ENCODE measurements around the gene ZNF205.
A peak's percentile ranks its signal among the peaks of the same experiment; 100 is the strongest.

Gene ZNF205

DNA sequence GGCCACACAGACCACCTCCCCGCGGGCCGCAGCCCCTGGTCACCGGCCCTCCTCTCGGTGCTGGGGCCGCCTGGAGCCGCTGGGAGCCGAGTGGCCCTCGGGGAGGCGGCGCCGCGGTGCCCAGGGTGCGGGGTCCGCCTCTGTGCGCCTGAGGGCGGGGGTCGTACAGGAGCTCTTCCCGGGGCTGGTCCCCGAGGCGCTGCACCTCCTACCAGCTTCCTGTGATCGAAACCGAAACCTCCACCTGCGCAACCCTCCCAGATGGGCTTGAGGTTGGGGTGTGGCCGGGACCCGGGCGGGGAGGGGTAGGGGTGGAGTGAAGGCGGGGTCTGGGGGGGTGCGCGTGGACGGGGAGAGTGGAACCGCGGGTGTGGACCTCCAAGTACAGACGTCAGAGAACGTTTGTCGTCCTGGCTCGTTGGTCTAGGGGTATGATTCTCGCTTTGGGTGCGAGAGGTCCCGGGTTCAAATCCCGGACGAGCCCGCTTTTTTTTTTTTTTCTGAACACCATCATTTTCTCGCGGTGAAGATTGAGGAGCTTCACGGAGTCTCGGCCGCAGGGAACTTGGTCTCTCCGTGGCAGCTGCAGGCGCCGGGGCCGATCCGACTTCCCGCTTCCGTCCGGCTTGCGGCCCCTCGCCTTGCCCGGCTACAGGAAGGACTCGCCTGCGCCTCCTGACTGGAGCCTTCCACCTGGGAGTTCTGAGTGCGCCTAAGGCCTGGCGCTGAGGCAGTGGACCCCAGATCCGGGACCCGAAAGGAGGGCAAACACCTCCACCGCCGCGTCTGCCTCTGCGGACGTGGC lies 46.3 kb downstream of the ZNF205 start (continued):
- no peak for TF ChIP-seq ZNF121 (tag by site-specific recombination; IDR thresholded peaks at IDR 0.05)
- TF ChIP-seq, protein P1, sequence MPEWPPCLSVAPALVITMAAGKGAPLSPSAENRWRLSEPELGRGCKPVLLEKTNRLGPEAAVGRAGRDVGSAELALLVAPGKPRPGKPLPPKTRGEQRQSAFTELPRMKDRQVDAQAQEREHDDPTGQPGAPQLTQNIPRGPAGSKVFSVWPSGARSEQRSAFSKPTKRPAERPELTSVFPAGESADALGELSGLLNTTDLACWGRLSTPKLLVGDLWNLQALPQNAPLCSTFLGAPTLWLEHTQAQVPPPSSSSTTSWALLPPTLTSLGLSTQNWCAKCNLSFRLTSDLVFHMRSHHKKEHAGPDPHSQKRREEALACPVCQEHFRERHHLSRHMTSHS (tag by site-specific recombination; IDR thresholded peaks at IDR 0.05), result no peak
- no peak for TF ChIP-seq ZNF785 (tag by site-specific recombination; IDR thresholded peaks at IDR 0.05)
- TF ChIP-seq, protein P2, sequence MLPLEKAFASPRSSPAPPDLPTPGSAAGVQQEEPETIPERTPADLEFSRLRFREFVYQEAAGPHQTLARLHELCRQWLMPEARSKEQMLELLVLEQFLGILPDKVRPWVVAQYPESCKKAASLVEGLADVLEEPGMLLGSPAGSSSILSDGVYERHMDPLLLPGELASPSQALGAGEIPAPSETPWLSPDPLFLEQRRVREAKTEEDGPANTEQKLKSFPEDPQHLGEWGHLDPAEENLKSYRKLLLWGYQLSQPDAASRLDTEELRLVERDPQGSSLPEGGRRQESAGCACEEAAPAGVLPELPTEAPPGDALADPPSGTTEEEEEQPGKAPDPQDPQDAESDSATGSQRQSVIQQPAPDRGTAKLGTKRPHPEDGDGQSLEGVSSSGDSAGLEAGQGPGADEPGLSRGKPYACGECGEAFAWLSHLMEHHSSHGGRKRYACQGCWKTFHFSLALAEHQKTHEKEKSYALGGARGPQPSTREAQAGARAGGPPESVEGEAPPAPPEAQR (tag by site-specific recombination; IDR thresholded peaks at IDR 0.05), result peak; percentile 35; the same call in 1 of the 2 replicates
- TF ChIP-seq, protein P3, sequence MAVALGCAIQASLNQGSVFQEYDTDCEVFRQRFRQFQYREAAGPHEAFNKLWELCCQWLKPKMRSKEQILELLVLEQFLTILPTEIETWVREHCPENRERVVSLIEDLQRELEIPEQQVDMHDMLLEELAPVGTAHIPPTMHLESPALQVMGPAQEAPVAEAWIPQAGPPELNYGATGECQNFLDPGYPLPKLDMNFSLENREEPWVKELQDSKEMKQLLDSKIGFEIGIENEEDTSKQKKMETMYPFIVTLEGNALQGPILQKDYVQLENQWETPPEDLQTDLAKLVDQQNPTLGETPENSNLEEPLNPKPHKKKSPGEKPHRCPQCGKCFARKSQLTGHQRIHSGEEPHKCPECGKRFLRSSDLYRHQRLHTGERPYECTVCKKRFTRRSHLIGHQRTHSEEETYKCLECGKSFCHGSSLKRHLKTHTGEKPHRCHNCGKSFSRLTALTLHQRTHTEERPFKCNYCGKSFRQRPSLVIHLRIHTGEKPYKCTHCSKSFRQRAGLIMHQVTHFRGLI (tag by site-specific recombination; IDR thresholded peaks at IDR 0.05), result no peak
- TF ChIP-seq, protein P4, sequence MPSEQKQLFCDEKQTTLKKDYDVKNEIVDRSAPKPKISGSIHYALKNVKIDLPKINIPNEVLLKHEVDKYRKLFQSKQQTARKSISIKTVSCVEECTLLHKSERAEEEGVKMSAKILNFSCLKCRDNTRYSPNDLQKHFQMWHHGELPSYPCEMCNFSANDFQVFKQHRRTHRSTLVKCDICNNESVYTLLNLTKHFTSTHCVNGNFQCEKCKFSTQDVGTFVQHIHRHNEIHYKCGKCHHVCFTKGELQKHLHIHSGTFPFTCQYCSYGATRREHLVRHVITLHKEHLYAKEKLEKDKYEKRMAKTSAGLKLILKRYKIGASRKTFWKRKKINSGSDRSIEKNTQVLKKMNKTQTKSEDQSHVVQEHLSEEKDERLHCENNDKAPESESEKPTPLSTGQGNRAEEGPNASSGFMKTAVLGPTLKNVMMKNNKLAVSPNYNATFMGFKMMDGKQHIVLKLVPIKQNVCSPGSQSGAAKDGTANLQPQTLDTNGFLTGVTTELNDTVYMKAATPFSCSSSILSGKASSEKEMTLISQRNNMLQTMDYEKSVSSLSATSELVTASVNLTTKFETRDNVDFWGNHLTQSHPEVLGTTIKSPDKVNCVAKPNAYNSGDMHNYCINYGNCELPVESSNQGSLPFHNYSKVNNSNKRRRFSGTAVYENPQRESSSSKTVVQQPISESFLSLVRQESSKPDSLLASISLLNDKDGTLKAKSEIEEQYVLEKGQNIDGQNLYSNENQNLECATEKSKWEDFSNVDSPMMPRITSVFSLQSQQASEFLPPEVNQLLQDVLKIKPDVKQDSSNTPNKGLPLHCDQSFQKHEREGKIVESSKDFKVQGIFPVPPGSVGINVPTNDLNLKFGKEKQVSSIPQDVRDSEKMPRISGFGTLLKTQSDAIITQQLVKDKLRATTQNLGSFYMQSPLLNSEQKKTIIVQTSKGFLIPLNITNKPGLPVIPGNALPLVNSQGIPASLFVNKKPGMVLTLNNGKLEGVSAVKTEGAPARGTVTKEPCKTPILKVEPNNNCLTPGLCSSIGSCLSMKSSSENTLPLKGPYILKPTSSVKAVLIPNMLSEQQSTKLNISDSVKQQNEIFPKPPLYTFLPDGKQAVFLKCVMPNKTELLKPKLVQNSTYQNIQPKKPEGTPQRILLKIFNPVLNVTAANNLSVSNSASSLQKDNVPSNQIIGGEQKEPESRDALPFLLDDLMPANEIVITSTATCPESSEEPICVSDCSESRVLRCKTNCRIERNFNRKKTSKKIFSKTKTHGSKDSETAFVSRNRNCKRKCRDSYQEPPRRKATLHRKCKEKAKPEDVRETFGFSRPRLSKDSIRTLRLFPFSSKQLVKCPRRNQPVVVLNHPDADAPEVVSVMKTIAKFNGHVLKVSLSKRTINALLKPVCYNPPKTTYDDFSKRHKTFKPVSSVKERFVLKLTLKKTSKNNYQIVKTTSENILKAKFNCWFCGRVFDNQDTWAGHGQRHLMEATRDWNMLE (tag by site-specific recombination; conservative IDR thresholded peaks at IDR 0.05; ENCODE audit: low read depth), result no peak; the same call in 1 of the 2 replicates
- TF ChIP-seq, protein P5, sequence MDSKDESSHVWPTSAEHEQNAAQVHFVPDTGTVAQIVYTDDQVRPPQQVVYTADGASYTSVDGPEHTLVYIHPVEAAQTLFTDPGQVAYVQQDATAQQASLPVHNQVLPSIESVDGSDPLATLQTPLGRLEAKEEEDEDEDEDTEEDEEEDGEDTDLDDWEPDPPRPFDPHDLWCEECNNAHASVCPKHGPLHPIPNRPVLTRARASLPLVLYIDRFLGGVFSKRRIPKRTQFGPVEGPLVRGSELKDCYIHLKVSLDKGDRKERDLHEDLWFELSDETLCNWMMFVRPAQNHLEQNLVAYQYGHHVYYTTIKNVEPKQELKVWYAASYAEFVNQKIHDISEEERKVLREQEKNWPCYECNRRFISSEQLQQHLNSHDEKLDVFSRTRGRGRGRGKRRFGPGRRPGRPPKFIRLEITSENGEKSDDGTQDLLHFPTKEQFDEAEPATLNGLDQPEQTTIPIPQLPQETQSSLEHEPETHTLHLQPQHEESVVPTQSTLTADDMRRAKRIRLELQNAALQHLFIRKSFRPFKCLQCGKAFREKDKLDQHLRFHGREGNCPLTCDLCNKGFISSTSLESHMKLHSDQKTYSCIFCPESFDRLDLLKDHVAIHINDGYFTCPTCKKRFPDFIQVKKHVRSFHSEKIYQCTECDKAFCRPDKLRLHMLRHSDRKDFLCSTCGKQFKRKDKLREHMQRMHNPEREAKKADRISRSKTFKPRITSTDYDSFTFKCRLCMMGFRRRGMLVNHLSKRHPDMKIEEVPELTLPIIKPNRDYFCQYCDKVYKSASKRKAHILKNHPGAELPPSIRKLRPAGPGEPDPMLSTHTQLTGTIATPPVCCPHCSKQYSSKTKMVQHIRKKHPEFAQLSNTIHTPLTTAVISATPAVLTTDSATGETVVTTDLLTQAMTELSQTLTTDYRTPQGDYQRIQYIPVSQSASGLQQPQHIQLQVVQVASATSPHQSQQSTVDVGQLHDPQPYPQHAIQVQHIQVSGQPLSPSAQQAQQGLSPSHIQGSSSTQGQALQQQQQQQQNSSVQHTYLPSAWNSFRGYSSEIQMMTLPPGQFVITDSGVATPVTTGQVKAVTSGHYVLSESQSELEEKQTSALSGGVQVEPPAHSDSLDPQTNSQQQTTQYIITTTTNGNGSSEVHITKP (tag by site-specific recombination; IDR thresholded peaks at IDR 0.05), result peak; percentile 81; the same call in 1 of the 2 replicates
- TF ChIP-seq GLIS2 (tag by site-specific recombination; IDR thresholded peaks at IDR 0.05), result peak; percentile 89
- peak; percentile 78 for TF ChIP-seq ZNF600 (tag by site-specific recombination; IDR thresholded peaks at IDR 0.05)
- no peak for TF ChIP-seq ZBTB49 (tag by site-specific recombination; IDR thresholded peaks at IDR 0.05; ENCODE audit: low read depth)
- TF ChIP-seq HOXC10 (CRISPR knock-in tag; IDR thresholded peaks at IDR 0.05), result no peak
- no peak for TF ChIP-seq WT1 (tag by site-specific recombination; IDR thresholded peaks at IDR 0.05)
- TF ChIP-seq KLF17 (tag by site-specific recombination; IDR thresholded peaks at IDR 0.05), result peak; percentile 94
- TF ChIP-seq ZNF639 (tag by site-specific recombination; IDR thresholded peaks at IDR 0.05), result peak; percentile 93
- no peak for TF ChIP-seq GLI2 (tag by site-specific recombination; IDR thresholded peaks at IDR 0.05; ENCODE audit: borderline replicate concordance, low read depth)
- TF ChIP-seq MEIS1 (CRISPR knock-in tag; IDR thresholded peaks at IDR 0.05; ENCODE audit: borderline replicate concordance), result no peak
- TF ChIP-seq ZNF76 (tag by site-specific recombination; IDR thresholded peaks at IDR 0.05; ENCODE audit: borderline replicate concordance, low read depth), result peak; percentile 47; the same call in 1 of the 2 replicates
